ENCODE data around the gene CDT1. TPM values are rescaled to one million over a fixed set of nuclear protein-coding genes. Genes with fewer than 3 reads are reported as not detected.
"Not testable (repeated sequence)": the region's sequence is repeated elsewhere in the genome, so short reads cannot be mapped to it uniquely, and the experiment has no call there.

The CDT1 gene
- polyA plus RNA-seq, 4 donors, result 14.4 to 21.9 (median 14.9) TPM

GRCh38 chr16:88768071-88768783 lies 35.4 kb upstream of the CDT1 start:
- no peak for DNase-seq (ENCODE audit: low read depth in 4 of 4, low spot score in 3 of 4)

GRCh38 chr16:88769617-88770460 lies 33.8 kb upstream of the CDT1 start:
- DNase-seq (ENCODE audit: low read depth in 4 of 4, low spot score in 3 of 4), result no peak

GRCh38 chr16:88770461-88771293 lies 32.9 kb upstream of the CDT1 start:
- DNase-seq (ENCODE audit: low read depth in 4 of 4, low spot score in 3 of 4), result peak in 1 of 4 donors; percentile 78

GRCh38 chr16:88771294-88771772 lies 32.3 kb upstream of the CDT1 start:
- DNase-seq (ENCODE audit: low read depth in 4 of 4, low spot score in 3 of 4), result no peak

GRCh38 chr16:88771781-88772180 lies 31.8 kb upstream of the CDT1 start:
- DNase-seq (ENCODE audit: low read depth in 4 of 4, low spot score in 3 of 4), result not testable (repeated sequence)

- no peak for DNase-seq (ENCODE audit: low read depth in 4 of 4, low spot score in 3 of 4)
These were observed 30.4 kb upstream of the CDT1 start for GRCh38 chr16:88772871-88773811.

- no peak for DNase-seq (ENCODE audit: low read depth in 4 of 4, low spot score in 3 of 4)
These were observed 29.7 kb upstream of the CDT1 start for GRCh38 chr16:88773812-88774291.

- DNase-seq (ENCODE audit: low read depth in 4 of 4, low spot score in 3 of 4), result no peak
These were observed 28.8 kb upstream of the CDT1 start for GRCh38 chr16:88774544-88775393.

- no peak for DNase-seq (ENCODE audit: low read depth in 4 of 4, low spot score in 3 of 4)
These were observed 27.8 kb upstream of the CDT1 start for GRCh38 chr16:88775825-88776224.

- no peak for DNase-seq (ENCODE audit: low read depth in 4 of 4, low spot score in 3 of 4)
These were observed 25.9 kb upstream of the CDT1 start for GRCh38 chr16:88777471-88778270.

GRCh38 chr16:88778271-88778525 lies 25.4 kb upstream of the CDT1 start:
- no peak for DNase-seq (ENCODE audit: low read depth in 4 of 4, low spot score in 3 of 4)

GRCh38 chr16:88778541-88779065 lies 25.0 kb upstream of the CDT1 start:
- no peak for DNase-seq (ENCODE audit: low read depth in 4 of 4, low spot score in 3 of 4)

- DNase-seq (ENCODE audit: low read depth in 4 of 4, low spot score in 3 of 4), result no peak
These were observed 24.0 kb upstream of the CDT1 start for GRCh38 chr16:88779406-88780141.

- no peak for DNase-seq (ENCODE audit: low read depth in 4 of 4, low spot score in 3 of 4)
These were observed 23.2 kb upstream of the CDT1 start for GRCh38 chr16:88780142-88781062.

GRCh38 chr16:88781140-88782077 lies 22.2 kb upstream of the CDT1 start:
- DNase-seq (ENCODE audit: low read depth in 4 of 4, low spot score in 3 of 4), result no peak
